GM12891 (cell line): Measurements from ENCODE around the gene COL15A1.

Experiments
- PAX5 ChIP-seq: IDR thresholded peaks from 2 replicates; pipeline ENCODE4 v1.6.1; 2011; ENCODE audit warnings: low read length, moderate library complexity, mild to moderate bottlenecking; ENCODE audit not compliant: insufficient read depth, severe bottlenecking
- POLR2A ChIP-seq: IDR thresholded peaks from 2 replicates; pipeline ENCODE4 v1.6.1; 2011; ENCODE audit warnings: low read depth, low read length, control low read depth
- POLR2AphosphoS5 ChIP-seq: IDR thresholded peaks from 2 replicates; pipeline ENCODE4 v1.6.1; 2011; ENCODE audit warnings: low read depth, low read length, control low read depth
- POU2F2 ChIP-seq: IDR thresholded peaks from 2 replicates; pipeline ENCODE4 v1.6.1; 2011; ENCODE audit warnings: low read depth, mild to moderate bottlenecking, control low read depth, low read length, moderate library complexity
- SPI1 ChIP-seq: IDR thresholded peaks from 2 replicates; pipeline ENCODE4 v1.6.1; 2011; ENCODE audit warnings: low read depth, low read length, control low read depth
- TAF1 ChIP-seq: IDR thresholded peaks from 2 replicates; pipeline ENCODE4 v1.6.1; 2011; ENCODE audit warnings: low read depth, low read length, control low read depth

- TF ChIP-seq POLR2A, result no peak
- no peak for TF ChIP-seq TAF1
- no peak for TF ChIP-seq POLR2AphosphoS5
- no peak for TF ChIP-seq POU2F2
- no peak for TF ChIP-seq PAX5
- TF ChIP-seq SPI1, result no peak
Measured at GRCh38 chr9:98972716-98973115, 29.0 kb downstream of the COL15A1 start.
